Loucy (cell line): ENCODE measurements around the gene DLGAP1.

Source experiments
- CTCF ChIP-seq: fragments of 200-600 bp; sonication (generic); conservative IDR thresholded peaks from 2 replicates; pipeline ENCODE4 v1.5.1; 2014; ENCODE audit warnings: mild to moderate bottlenecking, antibody characterized with exemption, low read length
- EZH2phosphoT487 ChIP-seq: fragments of 200-600 bp; IDR thresholded peaks from 2 replicates; pipeline ENCODE4 v1.6.1; 2018; ENCODE audit warnings: antibody characterized with exemption, mild to moderate bottlenecking, moderate library complexity, borderline replicate concordance

- TF ChIP-seq CTCF: no peak
- no peak for TF ChIP-seq EZH2phosphoT487
Observed at GRCh38 chr18:3960142-3960541, 495.0 kb downstream of the DLGAP1 start.
